ENCODE data around the gene CDCA7. TPM values are rescaled to one million over a fixed set of nuclear protein-coding genes. Genes with fewer than 3 reads are reported as not detected.

CDCA7 gene
- total RNA-seq, 1 donor: 1.1 TPM

GRCh38 chr2:173388795-173389194, 34.1 kb downstream of the CDCA7 start:
- Histone ChIP-seq H3K4me2 (ENCODE audit: insufficient read depth, low read length) (no peak overlapping the region), H3K4me3 (ENCODE audit: insufficient read depth, low read length) (no peak overlapping the region), H3K79me2 (ENCODE audit: insufficient read depth, low read length) (no peaks in the 10 kb centered on the region), H3K27me3 (ENCODE audit: insufficient read depth, low read length) (peaks cover 4% of the 10 kb centered on the region), H2AFZ (ENCODE audit: low read length) (no peak overlapping the region), H4K20me1 (ENCODE audit: insufficient read depth, low read length) (no peaks in the 10 kb centered on the region), H3K27ac (ENCODE audit: low read depth, low read length) (no peak overlapping the region), H3K4me1 (ENCODE audit: insufficient read depth, low read length) (no peaks in the 10 kb centered on the region), H3K36me3 (ENCODE audit: insufficient read depth, low read length) (no peaks in the 10 kb centered on the region), H3K9me3 (ENCODE audit: low read depth, low read length) (no peaks in the 10 kb centered on the region)
- DNase-seq (ENCODE audit: insufficient read length, low spot score, missing footprints): no peak
- no peak for TF ChIP-seq CTCF (IDR thresholded peaks at IDR 0.05; ENCODE audit: extremely low read depth, low read depth, low read length)

- Histone ChIP-seq H2AFZ (ENCODE audit: low read length) (no peak overlapping the region), H3K9me3 (ENCODE audit: low read depth, low read length) (no peaks in the 10 kb centered on the region), H3K79me2 (ENCODE audit: insufficient read depth, low read length) (no peaks in the 10 kb centered on the region), H3K4me3 (ENCODE audit: insufficient read depth, low read length) (no peak overlapping the region), H3K4me2 (ENCODE audit: insufficient read depth, low read length) (no peak overlapping the region), H4K20me1 (ENCODE audit: insufficient read depth, low read length) (no peaks in the 10 kb centered on the region), H3K36me3 (ENCODE audit: insufficient read depth, low read length) (no peaks in the 10 kb centered on the region), H3K27me3 (ENCODE audit: insufficient read depth, low read length) (peaks cover 15% of the 10 kb centered on the region), H3K4me1 (ENCODE audit: insufficient read depth, low read length) (no peaks in the 10 kb centered on the region), H3K27ac (ENCODE audit: low read depth, low read length) (no peak overlapping the region)
- DNase-seq (ENCODE audit: insufficient read length, low spot score, missing footprints): no peak
- TF ChIP-seq CTCF (IDR thresholded peaks at IDR 0.05; ENCODE audit: extremely low read depth, low read depth, low read length): no peak
Observed at GRCh38 chr2:173390036-173390435, 35.4 kb downstream of the CDCA7 start.

GRCh38 chr2:173392731-173393130, 38.1 kb downstream of the CDCA7 start:
- Histone ChIP-seq H3K4me3 (ENCODE audit: insufficient read depth, low read length) (no peak overlapping the region), H3K9me3 (ENCODE audit: low read depth, low read length) (no peaks in the 10 kb centered on the region), H3K27ac (ENCODE audit: low read depth, low read length) (no peak overlapping the region), H3K4me2 (ENCODE audit: insufficient read depth, low read length) (no peak overlapping the region), H4K20me1 (ENCODE audit: insufficient read depth, low read length) (no peaks in the 10 kb centered on the region), H3K27me3 (ENCODE audit: insufficient read depth, low read length) (peaks cover 23% of the 10 kb centered on the region), H2AFZ (ENCODE audit: low read length) (no peak overlapping the region), H3K79me2 (ENCODE audit: insufficient read depth, low read length) (no peaks in the 10 kb centered on the region), H3K36me3 (ENCODE audit: insufficient read depth, low read length) (no peaks in the 10 kb centered on the region), H3K4me1 (ENCODE audit: insufficient read depth, low read length) (no peaks in the 10 kb centered on the region)
- no peak for DNase-seq (ENCODE audit: insufficient read length, low spot score, missing footprints)
- TF ChIP-seq CTCF (IDR thresholded peaks at IDR 0.05; ENCODE audit: extremely low read depth, low read depth, low read length): no peak

- no peak for TF ChIP-seq CTCF (IDR thresholded peaks at IDR 0.05; ENCODE audit: extremely low read depth, low read depth, low read length)
- Histone ChIP-seq H2AFZ (ENCODE audit: low read length) (no peak overlapping the region), H3K4me2 (ENCODE audit: insufficient read depth, low read length) (no peak overlapping the region), H3K36me3 (ENCODE audit: insufficient read depth, low read length) (no peaks in the 10 kb centered on the region), H4K20me1 (ENCODE audit: insufficient read depth, low read length) (no peaks in the 10 kb centered on the region), H3K79me2 (ENCODE audit: insufficient read depth, low read length) (no peaks in the 10 kb centered on the region), H3K27ac (ENCODE audit: low read depth, low read length) (no peak overlapping the region), H3K4me3 (ENCODE audit: insufficient read depth, low read length) (no peak overlapping the region), H3K9me3 (ENCODE audit: low read depth, low read length) (no peaks in the 10 kb centered on the region), H3K4me1 (ENCODE audit: insufficient read depth, low read length) (no peaks in the 10 kb centered on the region), H3K27me3 (ENCODE audit: insufficient read depth, low read length) (peaks cover 23% of the 10 kb centered on the region)
- DNase-seq (ENCODE audit: insufficient read length, low spot score, missing footprints): no peak
Observed at GRCh38 chr2:173393186-173393585, 38.5 kb downstream of the CDCA7 start.

All from osteoblast (primary cell).